Activated CD8-positive, alpha-beta memory T cell treated with anti-CD3 and anti-CD28 coated beads, Interleukin-2, amount 50 U/mL, for 1 hour (primary cell): ENCODE data around the gene WRNIP1.

Experiments
- DNase-seq: peaks from one replicate; pipeline ENCODE4 v3.0.0-alpha.2; 2020; ENCODE audit errors: extremely low read depth

Gene WRNIP1

DNA sequence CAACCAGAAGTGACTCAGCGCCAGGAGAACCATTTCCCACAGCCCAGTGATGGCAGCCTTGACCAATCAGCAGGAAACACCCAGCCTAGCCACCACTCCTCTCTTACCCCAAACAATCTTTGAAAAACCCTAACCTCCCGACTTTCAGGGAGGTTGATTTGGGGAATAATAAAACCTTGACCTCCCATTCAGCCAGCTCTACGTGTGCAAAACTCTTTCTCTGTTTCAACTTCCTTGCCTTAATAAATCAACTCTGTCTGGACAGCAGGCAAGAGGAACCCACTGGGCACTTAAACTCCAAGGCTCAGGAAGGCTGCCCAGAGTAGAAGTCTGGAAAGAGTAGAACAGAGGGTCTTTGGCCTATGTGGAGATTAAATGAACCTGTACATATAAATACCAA is 41.5 kb downstream of the WRNIP1 start:
- DNase-seq: no peak

DNA sequence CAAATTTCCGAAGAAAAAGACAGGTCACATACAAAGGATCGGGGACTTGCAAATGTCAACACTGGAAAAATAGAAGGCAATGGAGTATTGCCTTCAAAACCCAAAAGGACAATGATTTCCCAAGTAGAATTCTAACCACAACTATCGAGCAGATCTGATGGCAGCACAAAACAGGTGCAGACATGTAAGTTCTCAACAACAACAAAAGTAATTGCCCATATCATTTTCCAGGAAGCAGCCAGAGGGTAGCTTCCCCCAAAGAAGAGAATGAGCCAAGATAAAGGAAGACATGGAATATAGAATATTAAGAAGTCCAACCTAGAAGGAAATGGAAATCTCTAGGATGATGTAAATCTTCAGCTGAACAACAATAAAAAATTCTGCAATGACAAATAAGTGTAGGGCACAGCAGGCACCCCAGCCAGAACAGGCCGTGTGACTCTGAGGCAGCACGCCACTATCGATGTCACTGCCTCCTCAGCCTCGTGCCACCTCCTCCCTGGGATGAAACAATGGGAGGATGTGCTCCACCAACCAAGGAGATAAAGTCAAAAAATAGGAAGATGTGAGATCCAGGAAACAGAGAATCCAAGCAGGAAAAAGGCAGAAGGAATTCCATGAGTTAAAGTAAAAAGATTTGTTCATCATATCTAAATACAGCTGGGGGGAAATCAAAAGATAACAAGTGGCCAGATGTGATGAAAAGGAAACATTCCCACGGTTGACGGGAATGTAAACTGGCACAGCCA is 42.3 kb downstream of the WRNIP1 start:
- DNase-seq: no peak

DNA sequence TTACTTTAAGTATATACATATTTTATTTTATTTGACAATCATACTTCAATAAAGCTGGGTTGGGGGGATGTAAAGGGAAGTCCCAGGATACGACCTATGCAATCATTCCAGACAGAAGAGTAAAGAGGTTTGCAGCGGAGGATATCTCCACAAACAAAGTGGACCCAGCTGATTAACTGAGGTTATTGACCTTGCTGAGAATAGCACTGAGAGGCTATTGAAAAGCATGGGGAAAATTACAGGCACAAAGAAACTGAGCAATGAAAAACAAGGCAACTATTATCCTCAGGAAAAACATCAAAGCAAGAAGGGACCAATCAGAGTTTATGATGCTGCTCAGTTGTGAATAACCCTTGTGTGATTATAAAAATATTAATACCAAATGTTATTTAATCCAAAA is 43.8 kb downstream of the WRNIP1 start:
- DNase-seq: no peak

DNA sequence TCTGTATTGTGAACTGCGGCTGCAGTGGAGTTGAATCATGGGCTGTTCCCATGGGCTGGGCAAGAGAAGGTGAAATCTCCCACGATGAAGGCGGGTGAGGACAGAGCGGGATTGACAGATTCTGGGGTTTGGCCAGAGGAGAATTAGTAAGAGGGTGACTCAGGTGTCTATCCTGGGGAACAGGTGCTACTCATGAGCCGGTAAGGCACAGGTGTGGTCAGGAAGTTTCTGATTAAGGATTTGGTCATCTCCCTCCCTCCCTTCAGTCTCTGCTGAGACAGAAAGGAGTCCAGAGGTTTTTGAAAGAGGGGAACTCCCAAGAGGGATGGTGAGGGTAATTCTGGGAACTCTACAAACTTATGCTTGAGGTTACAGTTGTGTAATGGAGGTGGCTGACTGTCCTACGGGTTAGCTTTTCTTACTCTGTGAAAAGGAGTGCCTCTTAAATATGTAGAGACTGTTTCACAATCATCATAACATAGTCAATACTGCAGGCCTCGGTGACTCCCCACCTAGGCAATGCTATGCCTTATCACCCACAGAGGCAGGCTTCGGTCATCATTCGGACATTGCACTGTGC is 45.0 kb downstream of the WRNIP1 start:
- DNase-seq: no peak

DNA sequence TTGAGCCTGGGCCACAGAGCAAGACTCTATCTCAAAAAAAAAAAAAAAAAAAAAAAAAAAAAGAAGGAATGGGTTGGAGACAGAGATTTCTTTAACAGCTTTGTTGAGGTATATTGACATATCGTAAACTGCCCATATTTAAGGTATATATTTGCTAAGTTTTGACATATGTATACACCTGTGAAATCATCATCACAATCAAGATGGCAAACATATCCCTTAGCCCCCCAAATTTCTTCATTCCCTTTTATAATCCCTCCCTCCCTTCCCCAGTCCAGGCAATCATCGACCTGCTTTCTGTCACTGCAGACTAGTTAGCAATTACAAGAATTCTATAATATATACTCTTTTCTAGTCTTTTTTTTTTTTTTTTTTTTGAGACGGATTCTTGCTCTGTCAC is 47.5 kb downstream of the WRNIP1 start:
- no peak for DNase-seq

DNA sequence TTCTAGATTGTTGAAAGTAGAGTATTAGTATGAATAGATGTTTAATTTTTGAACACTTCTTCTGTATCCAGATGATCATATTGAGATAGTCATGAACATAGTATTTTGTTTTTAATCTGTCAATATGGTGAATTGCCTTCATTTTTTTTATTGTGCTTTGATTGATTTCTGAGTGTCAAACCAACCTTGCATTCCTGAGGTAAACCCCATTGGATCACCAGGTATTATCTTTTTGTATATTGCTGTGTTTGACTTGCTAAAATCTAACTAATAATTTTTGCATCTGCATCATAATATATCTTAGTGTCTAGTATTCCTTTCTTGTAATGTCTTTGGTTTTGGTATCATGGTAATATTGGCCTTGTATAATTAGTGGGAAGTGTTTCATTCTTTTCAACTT is 51.0 kb downstream of the WRNIP1 start:
- no peak for DNase-seq

DNA sequence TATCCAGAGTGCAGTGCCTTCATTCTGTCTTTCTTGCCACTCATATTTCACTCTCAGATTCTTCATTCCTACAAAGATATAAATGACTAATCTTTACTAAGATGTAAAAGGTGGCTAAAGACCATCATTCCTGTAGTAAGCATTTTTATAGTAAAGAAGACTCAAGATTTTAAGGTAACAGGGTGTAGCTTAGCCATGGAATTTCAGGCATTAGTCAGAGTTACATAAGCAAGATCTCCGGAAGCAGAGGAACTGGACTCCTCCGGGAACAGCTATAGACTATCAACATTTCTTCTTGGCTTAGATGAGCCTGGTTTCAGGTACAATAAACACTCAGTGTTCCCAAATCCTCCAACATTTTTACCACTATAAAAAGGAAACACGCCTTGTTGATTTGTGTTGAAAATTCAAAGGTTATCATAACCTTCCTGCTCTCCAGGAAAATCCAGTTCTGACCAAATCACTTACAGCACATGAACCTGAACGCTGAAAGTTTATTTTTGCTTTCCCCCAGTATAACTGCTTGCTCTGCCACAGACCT is 52.8 kb downstream of the WRNIP1 start:
- no peak for DNase-seq

DNA sequence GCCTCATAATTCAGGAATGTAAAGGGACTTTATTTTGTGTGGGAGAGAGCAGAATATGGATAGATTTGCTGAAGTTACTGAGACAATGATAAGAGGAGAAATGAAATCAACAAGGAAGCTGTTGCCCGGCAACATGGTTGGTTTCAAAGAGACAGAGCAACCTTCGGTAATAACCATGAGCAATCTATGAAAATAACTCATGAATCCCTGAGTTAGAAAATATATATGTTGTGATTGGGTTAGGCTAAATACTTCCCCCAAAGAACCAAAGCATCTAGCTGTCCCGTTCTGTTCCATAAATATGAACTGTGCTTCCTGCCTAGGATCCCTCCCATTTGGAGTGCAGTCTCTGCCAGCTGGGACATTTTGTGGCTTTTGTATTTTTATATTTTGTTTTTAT is 53.4 kb downstream of the WRNIP1 start:
- DNase-seq: no peak

DNA sequence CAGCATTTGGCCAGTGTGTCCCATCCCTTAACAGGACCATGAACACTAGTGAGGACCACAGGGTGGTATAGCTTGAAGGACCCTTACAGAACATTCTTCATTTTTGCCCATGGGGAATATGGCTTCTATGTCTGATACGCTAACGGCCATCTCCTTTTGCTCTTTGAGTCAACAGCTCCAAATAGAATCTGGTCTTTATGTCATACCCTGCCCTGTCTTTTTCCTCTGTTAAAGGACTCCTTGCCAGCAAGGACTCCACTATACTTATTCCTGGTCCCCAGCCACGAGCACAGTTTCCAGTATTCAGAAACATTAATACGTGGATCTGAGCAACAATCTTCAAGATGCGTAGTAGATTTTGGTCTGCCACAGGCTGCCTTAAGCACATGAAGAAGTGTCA is 53.9 kb downstream of the WRNIP1 start:
- DNase-seq: no peak

DNA sequence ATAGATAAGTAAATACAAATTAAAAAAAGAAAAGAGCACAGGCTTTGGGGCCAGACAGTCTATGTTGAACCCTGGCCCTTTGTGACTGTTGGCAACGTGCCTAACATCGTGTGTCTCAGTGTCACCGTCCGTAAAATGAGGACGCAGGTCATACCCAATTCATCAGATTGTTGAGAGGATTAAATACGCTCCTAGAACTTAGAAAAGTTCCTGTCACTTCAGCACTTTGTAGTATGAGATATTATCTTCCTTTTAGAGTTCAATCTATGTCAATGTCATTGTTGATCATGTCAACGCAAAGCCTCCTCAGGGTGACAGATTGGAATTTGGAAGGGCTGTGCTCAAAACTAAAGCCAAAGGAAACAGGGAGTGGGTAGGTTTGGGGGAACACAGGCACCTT is 54.8 kb downstream of the WRNIP1 start:
- DNase-seq: no peak

DNA sequence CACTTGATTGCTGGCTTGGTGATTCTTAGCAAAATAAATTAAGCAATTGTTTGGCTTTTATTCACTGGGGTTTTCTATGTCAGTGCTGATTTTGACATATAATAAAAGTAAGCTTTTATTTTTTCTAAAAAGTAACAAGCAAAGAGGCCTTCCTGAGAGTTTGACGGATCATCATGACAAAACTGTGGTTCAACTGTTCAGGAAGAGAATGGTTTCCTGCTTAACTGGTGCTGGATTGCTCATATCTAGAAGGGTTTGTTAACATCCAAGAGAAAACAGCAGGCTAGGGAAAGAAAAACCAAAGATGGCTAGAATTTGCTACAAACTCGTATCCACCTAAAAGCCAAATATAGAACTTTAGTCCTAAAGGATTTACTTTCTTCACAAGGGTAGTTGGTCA is 55.2 kb downstream of the WRNIP1 start:
- no peak for DNase-seq

DNA sequence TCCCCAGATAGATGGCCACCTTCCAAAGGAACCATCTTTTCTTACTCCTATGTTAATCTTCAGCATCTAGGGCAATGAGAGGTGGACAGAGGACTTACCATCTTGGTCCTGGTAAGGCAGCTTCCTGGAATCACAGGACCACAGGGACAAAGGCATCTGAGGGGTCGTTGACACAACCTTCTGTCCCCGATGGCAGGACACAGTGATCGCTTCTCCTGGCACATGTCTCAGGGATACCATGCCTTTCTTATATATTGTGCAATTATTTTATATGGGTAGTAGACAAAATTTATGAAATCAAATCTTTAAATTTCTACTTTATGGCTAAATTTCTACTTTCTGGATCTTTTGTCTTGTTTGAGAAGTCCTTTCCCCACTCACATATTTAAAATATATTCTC is 56.4 kb downstream of the WRNIP1 start:
- no peak for DNase-seq

DNA sequence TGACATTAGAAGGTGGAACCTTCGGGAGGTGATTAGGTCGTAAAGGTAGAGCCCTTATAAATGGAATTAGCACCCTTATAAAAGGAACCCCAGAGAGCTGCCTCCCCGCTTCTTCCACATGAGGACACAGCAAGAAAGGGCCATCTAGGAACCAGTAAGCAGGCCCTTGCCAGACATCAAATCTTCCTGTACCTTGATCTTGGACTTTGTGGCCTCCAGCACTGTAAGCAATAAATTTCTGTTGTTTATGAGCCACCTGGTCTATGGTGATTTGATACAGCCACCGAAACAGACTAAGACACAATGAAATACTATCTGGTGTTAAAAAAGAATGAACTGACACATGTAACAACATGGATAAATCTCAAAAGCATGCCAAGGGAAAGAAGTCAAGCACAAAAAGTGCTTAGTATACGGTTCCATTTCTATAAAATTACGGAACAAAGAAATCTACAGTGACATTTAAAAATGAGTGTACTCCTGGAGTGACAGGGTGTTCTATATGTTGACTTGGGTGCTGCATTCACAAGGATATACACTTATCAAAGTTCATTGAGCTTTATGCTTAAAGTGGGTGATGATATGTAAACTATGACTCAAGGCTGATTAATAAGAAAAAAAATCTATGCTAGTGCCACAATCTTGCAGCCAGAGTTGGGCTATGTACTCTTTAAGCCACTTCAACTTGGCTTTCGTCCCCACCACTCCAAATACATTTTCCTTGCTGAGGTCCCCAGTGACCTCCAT is 58.1 kb downstream of the WRNIP1 start:
- no peak for DNase-seq

DNA sequence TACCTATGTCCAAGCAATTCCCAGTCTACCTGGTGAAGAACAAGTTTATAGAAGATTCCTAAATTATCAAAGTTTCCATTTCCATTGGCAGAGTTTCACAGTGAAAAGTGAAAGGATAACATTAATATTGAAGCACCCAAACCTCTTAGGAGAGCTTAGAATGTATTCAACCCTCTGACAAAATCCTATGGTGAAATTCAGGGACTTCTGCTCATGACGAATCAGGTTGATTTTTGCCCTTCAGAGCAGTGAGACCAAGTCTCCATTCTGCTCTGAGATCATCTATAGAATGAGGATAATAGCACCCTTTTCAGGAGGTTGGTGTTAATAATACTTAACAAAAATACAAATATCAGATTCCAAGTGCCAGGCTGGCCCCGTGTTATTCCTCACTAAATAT is 60.9 kb downstream of the WRNIP1 start:
- DNase-seq: no peak

DNA sequence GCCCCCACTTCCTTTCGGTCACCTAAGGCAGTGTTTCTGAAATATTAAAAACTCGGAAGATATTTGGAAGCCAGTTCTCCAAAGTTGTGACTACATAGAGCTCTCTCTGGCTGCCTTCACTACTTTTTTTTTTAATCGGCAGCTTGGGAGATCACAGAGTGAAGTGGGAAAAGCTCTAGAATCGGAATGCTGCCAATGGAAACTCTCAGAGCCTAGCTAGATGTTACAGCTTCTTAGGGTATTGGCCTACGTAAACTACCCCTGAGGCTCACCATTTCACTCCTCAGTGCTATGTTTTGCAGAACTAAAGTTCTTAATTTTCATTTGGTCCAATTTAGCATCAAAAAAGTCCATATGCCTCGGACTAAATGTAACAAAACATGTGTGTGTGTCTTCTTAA is 61.9 kb downstream of the WRNIP1 start:
- DNase-seq: no peak

DNA sequence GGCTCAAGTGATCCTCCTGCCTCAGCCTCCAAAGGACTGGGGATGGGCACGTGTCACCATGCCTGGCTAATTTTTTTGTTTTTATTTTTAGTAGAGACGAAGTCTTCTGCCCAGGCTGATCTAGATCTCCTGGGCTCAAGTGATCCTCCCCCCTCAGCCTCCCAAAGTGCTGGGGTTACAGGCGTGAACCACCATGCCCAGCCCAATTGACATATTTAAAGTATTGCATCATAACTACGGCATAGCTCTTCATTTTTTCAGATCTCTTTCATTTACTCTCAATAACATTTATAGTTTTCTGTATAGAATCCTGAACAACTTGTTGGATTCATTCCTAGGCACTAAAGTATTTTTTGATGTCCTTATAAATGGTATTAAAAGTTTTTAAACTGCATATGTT is 63.4 kb downstream of the WRNIP1 start:
- DNase-seq: no peak

DNA sequence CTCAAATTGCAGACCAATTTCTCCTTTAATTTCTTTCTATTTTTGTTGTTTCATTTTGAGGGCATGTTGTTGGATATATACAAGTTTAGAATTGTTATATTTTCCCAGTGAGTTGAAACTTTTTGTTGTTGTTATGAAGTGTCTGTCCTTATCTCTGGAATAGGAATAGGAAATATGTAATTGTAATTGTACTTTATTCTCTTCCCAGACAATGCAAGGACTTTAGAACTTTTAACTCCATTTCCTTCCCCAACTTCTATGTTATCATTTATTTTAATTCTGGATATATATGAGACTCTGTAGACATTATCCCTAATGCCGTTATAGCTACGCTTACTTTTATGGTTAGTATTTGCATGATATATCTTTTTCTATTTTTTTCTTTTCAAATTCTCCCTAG is 64.1 kb downstream of the WRNIP1 start:
- DNase-seq: no peak

DNA sequence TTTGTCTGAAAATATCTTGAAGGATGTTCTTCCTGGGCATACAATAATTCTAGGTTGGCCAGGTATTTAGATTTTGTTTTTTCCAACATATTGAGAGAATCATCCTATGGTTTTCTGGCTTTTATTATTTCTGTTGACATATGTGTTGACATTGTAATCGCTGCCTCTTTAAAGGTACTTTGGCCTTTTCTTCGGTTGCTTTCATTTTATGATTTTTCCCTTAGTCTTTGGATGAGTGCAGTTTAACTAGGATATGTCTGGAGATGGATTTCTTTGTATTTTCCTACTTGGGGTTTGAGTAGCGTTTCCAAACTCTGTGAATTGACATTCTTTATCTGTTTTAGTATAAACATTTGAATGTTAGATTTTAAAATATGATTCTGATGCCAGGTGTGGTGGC is 65.0 kb downstream of the WRNIP1 start:
- no peak for DNase-seq

DNA sequence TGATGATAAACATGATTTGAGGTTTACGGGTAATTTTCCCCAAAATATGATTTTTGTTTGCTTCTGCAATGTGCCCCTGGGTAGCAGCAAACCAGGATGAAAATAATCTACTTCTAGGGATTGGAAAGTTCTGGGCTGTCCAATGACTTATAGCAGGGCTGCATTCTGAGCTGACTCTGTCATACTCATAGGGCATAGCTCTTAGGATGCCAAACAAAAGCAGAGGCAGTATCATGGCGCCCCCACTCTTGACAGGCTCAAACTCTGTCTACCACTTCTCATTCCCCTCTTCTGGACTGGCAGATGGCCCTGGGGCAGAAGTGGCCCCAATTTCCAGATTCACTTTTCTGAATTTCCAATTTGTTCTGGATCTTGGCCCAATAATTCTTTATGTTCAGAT is 66.2 kb downstream of the WRNIP1 start:
- DNase-seq: no peak

DNA sequence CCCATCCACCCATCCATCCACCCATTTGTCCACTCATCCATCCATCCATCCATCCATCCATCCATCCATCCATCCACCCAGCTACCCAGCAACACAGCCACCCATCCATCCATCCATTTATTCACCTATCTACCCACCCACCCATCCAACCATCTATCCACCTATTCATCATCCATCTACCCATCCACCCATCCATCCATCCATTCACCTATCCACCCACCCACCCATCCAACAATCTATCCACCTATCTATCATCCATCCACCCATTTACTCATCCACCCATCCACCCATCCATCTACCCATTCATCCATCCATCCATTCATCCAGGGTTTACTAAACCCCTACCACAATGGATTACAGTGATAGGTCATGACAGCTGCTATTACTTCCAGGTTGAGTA is 69.1 kb downstream of the WRNIP1 start:
- DNase-seq: no peak
